HTERT RPE-1 (cell line): Measurements from ENCODE around the gene TBX2.

Experiments
- in situ Hi-C: fragments of 300-500 bp; cut with MboI; formaldehyde crosslinking; loops from 4 replicates; pipeline ENCODE4 v1.14.3; 2020; ENCODE audit warnings: low sequenced_read_pairs

TBX2 gene

DNA sequence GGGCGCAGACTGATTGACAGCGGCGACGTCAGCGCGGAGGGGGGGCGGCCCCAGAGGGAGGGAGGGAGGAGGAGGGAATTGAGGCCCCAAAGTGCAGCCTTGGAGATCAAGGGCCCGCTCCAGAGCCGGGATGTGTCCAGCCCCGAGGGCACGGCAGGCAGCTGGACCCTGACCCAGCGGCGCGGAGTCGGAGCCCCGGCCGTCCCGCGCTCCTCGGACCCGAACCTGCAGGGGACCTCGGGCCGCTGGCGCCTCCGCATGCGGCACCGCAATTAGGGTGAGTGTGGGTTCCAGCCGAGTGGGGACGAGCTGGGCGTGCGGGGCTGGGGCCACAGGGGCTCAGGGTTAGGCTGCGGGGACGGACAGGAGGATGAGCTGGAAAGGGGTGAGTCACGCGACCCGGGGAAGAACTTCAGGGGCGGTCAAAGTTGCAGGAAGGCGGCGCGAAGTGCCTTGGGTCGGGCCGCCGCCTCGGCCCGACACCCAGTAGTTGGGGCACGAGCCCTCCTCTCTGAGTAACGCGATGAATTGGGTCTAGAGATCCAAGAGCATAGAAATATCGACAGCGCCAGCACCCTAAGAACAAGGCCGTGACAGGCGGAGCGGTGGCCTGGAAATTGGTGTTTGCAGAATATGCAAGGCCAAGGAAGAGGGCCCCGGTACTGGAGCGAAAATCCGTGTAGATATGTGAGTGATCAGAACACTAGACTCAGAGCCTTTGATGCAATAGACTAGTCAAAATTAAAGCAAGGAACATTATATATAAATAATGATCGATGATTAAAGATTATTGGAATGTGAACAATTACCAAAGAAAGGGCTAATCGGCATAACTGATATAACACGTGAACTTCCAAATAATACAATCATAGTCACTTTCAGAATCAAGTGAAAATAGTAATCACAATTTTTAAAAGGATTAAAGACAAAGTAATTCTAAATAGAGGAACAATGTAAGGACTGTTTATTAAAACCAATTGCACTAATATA is 53.0 kb downstream of the TBX2 start, which contains the start of gene TBX4:
TBX4 (plus strand) TSS at position 122 of the 990 bp plus-strand sequence. CDS start 4,069 bp downstream, outside the sequence.
- in situ Hi-C loops, result no loop called here

DNA sequence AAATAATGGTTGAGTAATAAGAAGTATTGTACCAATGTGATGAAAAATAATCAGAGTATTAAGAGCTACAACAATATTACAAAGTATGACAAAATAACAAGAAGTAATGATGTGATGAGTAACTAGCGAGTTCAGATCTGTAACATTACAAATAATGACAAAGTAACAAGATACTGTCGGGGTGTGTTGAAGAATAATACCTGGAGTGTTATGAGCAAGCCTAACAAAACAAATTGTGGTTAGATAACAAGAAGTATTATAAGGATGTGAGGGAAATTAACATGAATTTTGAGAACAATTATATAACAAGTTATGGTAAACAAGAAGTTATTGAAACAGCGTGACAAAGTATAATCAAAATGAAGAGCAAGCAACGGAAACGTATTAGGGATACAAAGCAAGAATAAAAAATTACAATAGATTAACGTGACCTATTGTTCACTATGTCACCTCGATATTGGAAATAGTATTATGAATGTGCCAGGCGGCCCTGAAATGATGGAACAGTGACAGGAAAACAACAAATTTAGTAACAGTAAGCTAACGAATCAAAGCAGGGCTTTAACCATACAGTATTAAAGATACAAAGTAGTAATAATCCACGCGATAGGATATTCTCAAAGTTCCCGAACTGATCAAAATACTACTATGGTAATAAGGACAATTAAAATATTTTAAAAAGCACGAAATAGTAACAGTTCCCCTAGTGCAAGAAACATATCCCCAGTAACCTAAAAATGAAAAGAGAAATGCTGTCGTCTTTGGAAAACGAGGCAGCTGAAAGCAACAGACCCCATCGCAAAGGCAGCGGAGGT is 54.1 kb downstream of the TBX2 start:
- in situ Hi-C loops, result no loop called here

DNA sequence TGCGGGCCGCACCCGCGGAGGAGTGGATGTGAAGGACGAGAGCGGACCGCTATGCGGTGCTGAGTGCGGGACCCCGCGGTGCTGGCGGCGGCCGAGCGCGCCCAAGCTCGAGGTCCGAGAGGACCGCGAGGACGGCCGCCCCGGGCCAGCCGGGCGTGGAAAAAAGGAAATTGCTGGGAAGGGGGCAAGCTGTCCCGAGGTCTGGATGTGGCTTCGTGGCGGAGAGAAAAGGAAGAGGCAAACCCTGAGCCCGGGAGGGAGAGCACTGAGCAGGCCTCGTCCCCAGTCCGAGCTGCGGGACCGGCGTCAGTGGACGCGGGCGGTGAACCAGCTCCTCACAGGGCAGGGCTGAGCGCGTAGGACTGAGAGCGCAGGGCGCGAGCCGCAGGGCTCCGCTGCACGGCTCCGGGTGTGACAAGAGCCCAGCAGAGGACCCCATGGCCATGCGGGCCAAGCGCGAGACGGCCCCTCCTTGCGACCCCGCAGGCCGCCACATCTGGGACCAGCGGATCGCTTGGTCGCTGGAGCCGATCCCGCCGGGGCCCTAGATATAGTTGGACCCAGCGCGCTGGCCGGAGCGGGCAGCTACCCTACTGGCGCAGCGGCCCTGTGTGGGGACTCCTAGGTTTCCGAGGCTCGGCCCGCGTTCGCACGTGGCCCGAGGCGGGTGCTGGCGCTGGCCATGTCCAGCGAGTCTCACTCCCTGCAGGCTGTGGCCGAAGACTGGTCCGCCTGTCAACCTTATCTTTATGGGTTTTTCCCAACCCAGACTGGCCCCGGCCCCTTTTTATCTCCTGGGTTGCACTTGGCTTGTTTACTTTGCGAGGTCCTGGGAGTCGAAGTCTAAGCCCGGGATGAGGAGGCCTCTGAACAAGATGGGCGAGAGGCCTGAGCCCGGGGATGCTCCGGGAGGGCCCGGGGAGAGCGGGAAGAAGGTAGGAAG is 55.0 kb downstream of the TBX2 start:
- in situ Hi-C loops, result no loop called here

DNA sequence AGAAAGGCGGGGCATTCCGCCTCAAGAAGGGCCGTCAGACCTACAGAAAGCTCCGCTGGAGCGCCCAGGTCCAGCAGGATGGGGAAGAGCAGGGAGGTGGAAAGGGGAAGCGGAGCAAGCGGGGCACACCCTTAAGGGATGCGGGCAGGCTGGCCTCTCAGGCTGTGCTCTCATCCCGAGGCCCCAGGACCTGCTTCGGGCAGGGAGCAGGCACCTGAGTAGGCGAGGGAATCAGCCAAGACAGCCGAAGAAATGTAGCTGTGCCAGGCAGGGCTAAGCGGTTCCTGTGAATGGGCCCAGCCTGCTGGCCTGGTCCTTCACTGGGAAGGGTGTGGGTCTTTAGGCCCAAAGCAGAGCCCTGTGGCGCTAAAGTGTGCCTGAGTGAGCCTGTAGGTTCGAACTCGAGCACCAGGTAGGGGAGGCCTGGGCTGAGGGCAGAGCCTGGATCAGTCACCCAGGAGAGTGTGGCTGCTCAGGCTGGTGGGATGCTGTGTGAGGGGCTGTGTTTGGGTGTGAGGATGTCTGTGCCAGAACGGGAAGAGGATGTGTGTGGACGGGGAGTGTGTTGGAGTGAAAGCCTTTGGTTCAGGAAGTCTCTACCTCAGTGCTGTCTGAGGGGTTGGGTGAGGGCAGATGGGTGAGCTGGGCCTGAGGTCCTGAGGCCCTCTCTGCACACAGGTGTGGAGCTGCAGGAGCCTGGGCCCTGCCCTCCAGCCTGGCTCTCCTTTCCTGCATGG is 55.8 kb downstream of the TBX2 start:
- in situ Hi-C loops, result no loop called here

DNA sequence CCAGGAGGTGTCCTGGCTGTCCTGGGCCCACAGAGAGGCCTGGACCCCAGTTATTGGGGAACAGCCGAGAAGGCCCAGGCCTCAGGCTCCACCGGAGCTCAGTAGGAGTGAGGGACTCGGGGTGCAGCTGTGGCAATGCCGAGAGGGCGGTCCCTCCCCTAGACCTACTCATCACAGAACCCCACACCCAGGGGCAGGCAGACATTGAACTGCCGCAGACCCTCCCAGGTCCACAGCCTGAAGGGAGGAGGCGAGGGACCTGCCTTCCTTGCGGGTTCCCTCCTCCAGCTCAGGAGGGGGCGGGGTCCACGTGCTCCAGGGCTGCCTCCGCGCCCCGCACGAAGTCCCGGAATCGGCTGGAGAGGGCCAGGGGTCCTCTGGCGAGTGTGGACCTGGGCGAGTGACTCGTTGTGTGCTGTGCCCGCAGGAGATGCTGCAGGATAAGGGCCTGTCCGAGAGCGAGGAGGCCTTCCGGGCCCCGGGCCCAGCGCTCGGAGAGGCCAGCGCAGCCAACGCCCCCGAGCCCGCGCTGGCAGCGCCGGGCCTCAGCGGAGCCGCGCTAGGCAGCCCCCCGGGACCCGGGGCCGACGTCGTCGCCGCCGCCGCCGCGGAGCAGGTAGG is 56.5 kb downstream of the TBX2 start:
- in situ Hi-C loops, result no loop called here

DNA sequence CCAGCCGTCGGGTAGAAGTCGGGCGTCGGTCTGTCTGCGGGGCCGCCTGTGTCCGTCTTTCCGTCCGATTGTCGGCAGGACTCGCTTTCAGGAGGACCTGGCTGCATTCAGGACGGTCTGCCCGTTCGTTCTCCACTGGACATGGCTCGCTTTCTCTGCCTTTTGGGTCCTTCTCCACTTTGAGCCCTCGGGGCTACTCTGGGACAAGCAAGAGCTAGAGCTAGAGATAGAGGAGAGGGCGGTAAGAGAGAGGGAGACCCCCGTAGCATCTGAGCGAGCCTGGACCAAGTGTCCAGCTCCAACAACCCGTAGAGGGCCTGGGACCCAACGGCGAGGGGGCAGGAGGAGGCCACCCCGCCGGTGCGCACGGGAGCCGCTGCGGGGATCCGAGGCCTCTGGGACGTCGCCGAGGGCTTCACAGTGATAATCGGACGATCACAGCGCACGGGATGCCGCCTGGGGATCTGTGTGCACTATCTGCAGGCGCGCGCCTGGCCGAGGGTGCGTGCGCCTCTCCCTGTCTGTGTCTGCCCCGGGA is 57.1 kb downstream of the TBX2 start:
- in situ Hi-C loops, result no loop called here

DNA sequence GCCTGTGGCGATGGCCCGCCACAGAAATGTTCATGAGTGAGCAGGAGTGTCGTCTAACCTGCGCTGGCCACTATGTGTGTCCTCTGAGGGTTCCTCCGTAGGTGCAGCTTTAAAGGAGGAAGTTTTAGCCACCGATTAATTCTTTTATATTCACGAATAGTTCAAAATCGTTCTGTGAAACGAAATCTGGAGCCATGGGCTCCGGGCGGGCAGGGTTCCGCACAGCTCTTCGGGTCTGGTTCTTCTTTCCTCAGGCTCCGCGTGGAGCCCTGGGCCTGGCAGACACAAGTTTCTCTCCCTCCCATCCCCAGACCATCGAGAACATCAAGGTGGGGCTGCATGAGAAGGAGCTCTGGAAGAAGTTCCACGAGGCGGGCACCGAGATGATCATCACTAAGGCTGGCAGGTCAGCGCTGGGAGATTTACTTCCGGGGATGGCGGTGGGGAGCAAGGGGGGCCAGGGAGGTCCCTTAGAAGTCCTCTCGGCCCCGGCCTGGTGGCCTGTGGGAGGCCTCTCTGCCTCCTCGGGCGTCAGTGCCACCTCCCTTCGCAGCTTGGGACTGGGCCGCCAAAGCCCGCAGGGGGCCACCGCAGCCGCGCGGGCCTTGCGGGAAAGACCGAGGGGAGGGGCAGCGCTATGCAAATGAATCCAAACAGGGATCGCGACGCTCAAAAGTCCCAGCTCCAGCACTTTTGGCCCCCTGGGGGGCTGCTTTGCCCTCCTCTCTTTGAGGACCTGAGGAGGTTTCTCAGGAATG is 57.8 kb downstream of the TBX2 start:
- in situ Hi-C loops, result no loop called here

DNA sequence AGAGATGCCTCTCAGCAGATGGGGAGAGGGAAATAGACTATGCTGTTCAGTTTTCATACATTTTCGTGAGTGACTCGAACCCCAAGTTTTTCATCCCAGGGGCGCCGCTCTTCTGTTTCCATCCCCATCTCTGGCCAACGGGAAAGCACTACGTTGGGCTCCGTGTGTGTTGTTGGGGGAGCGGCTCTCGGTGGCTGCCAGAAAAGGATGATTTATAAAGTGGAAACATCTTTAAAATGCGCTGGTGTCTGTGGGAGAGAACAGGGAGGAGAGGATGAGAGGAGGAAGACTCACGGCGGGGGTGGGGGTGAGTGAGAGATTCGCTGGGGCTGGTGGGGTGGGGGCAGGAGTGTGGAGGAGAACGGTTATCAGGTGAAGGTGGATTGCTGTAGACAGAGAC is 58.4 kb downstream of the TBX2 start:
- in situ Hi-C loops, result no loop called here

DNA sequence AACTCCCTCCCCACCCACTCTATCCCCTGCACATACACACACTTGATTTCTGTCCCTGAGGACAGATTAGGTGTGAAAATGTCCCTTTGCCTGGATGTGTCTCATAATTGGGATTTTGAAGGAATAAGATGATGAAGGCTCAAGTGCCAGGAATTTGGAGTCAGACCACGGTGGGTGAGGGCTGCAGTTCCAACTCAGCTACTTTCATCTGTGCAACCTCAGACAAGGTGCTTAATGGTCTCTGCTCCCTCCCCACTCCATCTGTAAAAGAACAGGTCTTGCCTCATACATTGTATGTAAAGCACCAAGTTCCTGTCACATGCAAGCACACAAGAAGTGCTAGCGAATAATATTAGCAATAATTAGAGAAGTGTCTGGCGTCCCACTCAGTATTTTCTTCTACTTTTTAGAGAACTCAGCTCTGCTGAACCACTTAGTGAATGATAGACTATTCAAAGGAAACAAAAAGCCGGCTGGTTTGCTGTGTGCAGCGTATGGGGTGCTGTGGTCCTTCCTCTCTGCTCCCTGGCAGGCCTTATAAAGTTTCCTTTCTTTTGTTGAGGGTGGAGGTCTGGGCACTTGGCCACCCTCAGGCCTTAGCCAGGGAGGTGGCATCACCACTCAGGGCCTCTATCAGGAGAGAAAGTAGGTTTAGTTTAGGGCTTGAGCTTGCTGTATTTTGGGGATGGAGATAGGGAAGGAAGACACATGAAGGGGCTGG is 58.9 kb downstream of the TBX2 start:
- in situ Hi-C loops, result no loop called here
